ENCODE results near the gene NTM.

DNA sequence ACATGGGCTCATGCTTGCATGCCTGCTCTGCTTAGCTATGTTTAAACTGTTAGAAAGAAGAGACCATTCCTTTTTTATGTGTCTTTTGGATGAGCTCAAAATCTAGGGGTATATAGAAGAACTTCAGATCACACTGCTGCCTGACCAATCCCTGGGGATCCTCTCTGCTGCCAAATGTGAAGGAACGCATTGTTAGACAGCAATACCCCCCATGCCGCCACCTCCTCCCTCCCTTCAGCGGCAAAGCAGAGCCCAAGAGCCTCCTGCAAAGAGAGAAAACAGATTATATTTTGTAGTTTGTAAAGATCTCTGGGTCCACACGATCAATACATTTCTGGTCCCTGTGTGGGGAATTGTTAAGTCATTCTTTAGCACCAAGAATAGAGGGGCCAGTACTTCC, 677.6 kb downstream of the NTM start:
- TF ChIP-seq EZH2phosphoT487 (IDR thresholded peaks at IDR 0.05; ENCODE audit: low read depth), result no peak
- no peak for TF ChIP-seq CTCF (IDR thresholded peaks at IDR 0.05; ENCODE audit: low read depth, low read length)

Measured in OCI-LY3 (cell line).